HG02623 (cell line): ENCODE measurements around the gene TRABD2B.

ENCODE experiments used
- ATAC-seq: cut with Tn5 transposase; IDR thresholded peaks from one replicate; pipeline ENCODE4 v1.9.1; 2021; ENCODE audit warnings: moderate library complexity; ENCODE audit not compliant: unreplicated experiment

TRABD2B gene

GRCh38 chr1:47938520-47938919 is 58.7 kb downstream of the TRABD2B start:
- no peak for ATAC-seq

GRCh38 chr1:47937586-47938254 is 59.5 kb downstream of the TRABD2B start:
- no peak for ATAC-seq

DNA sequence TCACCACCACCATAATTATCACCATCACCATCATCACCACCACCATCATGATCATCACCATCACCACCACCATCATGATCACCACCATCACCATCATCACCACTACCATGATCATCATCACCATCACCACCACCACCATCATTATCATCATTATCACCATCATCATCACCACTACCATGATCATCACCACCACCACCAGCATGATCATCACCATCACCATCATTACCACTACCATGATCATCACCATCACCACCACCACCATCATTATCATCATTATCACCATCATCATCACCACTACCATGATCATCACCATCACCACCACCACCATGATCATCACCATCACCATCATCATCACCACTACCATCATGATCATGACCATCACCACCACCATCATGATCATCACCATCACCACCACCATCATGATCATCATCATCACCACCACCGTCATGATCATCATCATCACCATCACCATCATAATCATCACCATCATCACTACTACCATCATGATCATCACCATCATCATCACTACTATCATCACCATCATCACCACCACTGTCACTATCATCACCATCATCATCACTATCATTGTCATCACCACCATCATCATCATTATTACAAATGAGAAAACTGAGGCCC is 60.2 kb downstream of the TRABD2B start:
- ATAC-seq, result no peak

DNA sequence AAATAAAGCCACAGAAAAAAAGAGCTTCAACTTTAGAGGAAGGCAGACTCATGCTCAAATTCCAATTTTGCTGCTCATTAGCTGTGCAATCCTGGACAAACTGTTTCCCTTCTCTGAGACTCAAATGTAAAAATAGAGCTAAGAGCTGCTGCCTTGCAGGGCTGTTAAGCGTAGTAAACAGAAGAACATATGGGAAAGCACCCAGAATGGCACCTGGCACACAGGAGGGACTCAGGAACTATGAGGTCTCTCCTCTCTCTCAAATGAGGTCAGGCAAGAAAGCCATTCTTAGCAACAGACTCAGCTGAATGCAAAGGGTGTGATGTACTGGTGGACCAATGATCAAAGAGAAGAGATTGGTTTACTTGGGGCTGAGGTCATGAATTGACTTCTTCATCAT is 61.3 kb downstream of the TRABD2B start:
- no peak for ATAC-seq

DNA sequence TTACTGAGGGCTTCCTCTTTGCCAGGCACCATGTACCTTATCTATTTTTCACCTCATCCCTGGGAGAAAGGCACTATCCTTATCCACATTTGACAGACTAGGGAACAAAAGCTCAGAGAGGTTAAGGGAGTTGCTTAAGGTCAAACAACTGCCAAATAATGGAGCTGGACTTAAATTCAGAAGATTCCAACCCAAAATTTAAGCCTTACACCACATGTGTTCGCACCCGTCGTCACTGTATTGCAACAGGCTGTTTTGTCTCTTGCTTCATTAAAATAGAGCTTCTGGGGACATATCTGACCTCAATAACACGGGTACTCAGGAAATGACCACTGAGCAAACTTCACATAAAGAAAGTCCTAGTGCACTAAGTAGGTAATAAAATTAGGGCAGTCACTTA is 62.0 kb downstream of the TRABD2B start:
- ATAC-seq, result no peak

GRCh38 chr1:47934243-47934805 is 62.9 kb downstream of the TRABD2B start:
- ATAC-seq, result no peak

GRCh38 chr1:47932743-47933142 is 64.4 kb downstream of the TRABD2B start:
- ATAC-seq, result no peak

- ATAC-seq, result no peak
Measured at GRCh38 chr1:47931395-47931794, 65.8 kb downstream of the TRABD2B start.

DNA sequence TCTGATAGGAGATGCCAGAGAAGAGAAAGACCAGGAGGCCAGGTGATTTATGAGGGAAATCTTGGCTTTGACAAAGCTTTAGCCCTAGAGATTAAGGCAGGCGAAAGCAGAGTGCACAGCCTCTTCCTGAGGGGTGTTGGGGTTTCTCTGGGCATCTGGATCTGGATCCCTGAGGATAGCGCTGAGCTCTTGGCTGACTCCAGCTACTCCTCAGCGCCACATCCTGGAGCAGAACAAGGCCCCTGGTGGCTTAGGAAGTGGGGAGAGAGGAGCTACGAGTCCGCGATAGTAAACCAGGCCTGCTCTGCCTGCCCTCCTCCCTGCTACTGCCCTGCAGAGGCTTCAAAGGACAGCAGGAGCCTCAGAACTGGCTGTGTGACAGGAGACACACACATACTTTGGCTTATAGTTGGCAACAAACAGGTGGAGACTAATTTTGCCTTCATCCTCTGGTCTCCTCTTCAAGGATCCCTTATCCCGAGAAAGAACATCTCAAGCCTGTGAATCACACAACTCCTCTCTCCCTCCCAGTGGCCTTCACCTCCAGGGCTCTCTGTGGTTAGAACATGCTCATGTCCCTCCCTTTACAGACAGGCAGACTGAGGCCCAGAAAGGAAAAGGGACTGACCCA is 66.9 kb downstream of the TRABD2B start:
- no peak for ATAC-seq

- ATAC-seq, result no peak
Measured at GRCh38 chr1:47927165-47927564, 70.0 kb downstream of the TRABD2B start.

- ATAC-seq, result no peak
Measured at GRCh38 chr1:47926461-47926999, 70.7 kb downstream of the TRABD2B start.

- ATAC-seq, result no peak
Measured at GRCh38 chr1:47924270-47925048, 72.7 kb downstream of the TRABD2B start.

- ATAC-seq, result no peak
Measured at GRCh38 chr1:47921935-47922415, 75.2 kb downstream of the TRABD2B start.

GRCh38 chr1:47919113-47919833 is 77.9 kb downstream of the TRABD2B start:
- ATAC-seq, result no peak

GRCh38 chr1:47918257-47918867 is 78.8 kb downstream of the TRABD2B start:
- ATAC-seq, result no peak

GRCh38 chr1:47917687-47918086 is 79.5 kb downstream of the TRABD2B start:
- no peak for ATAC-seq

DNA sequence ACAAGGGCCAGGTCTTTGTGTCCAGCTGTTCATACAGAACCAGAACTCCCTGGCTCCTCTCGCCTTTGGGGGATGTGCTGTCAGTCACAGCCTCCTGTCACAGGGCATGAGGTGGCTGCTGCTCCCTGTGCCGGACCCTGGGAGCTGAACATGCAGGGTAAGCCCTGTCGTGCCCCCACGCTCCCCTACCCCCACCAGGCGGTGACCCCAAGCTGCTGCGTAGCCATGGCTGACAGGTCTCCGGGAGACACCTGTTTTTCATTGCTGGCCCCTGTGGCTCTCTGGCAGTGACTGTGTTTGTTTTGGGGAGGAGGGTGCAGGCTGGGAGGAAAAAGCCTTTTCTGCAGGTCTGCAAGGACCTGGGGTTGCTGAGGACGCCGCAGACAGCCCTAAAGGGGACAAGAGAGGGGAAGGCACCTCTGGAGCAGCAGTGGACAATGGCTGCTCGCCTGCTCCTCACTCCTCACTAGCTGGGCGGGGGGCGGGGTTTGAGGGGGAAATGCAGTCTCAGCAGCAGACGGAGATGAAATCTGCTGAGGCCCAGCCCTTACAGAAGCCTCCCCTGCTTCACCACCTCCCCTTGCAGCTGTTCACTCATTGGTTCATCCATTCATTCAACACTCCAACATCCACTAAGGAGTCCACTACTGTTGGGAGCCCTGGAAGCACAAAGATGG is 81.4 kb downstream of the TRABD2B start:
- ATAC-seq, result no peak

DNA sequence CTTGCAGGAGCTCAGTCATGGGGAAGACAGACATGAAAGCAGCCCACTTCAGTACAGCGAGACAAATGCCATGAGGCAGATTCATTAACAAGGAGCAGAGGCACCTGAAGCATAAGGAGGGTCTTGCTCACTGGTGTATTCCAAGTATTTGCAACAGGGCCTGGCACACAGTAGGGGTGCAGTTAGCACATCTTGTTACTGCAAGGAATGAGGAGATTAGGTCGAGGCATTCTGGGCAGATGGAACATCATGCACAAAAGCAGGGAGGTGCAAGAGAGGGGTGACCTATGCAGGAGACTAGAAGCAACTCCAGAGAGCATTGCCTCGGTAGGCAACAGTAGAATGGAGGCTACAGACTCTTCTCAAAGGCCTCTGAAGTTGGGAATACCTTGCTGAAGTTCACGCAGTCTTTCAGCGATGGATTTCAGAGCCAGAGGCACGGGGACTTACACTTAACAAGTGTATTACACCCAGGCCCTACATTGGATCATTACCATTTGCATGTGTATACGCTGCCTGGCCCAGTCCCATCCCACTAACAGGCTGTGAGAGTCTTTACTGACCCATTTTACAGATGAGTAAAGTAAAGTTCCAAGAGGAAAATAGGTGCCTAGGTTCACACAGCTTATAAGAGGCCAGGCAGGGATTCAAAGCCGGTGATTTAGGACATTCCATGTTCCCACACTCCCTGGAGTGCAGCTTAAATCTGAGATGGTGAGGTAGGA is 82.1 kb downstream of the TRABD2B start:
- no peak for ATAC-seq
